Sciatic nerve (tissue), 2 donors: Measurements from ENCODE around the gene KLRF2. TPM values are rescaled to one million over a fixed set of nuclear protein-coding genes. Genes with fewer than 3 reads are reported as not detected.

ENCODE experiments used
- ATAC-seq: fragments of 200-7000 bp; cut with Tn5 transposase; one replicate; pipeline ENCODE4 v1.9.1; 2020; ENCODE audit warnings: mild to moderate bottlenecking, moderate library complexity
- DNase-seq: peaks from one replicate; pipeline ENCODE4 v3.0.0-alpha.2; 2020; ENCODE audit warnings: low spot score
- intact Hi-C: fragments of 100-400 bp; cut with DNase I; formaldehyde crosslinking; loops from one replicate; pipeline ENCODE4 v1.14.2; 2022
- total RNA-seq: library from RNA; stranded (reverse); fragmentation: NEBNext Ultra II Directional; extraction: Animal tissue kit (Norgen Biotek cat#: 25700); gene quantifications from one replicate; pipeline ENCODE4 v1.2.1, GENCODE V29; 2021
- donor health status: DM: no; HTN: no; CAD: no.
- donor health status: DM: no; HTN: no; CAD: no.

KLRF2 gene
- total RNA-seq, 1 donor from 2014 or later = not detected

- DNase-seq (no peak), ATAC-seq (no peak)
- intact Hi-C loops = no loop called here
Observed at GRCh38 chr12:9926876-9927275, 45.6 kb downstream of the KLRF2 start.

- ATAC-seq = no peak
- no peak for DNase-seq
- intact Hi-C loops = no loop called here
Observed at GRCh38 chr12:9928607-9929006, 47.3 kb downstream of the KLRF2 start.

GRCh38 chr12:9931245-9931644, 50.0 kb downstream of the KLRF2 start:
- intact Hi-C loops = no loop called here
- ATAC-seq (no peak), DNase-seq (no peak)

DNA sequence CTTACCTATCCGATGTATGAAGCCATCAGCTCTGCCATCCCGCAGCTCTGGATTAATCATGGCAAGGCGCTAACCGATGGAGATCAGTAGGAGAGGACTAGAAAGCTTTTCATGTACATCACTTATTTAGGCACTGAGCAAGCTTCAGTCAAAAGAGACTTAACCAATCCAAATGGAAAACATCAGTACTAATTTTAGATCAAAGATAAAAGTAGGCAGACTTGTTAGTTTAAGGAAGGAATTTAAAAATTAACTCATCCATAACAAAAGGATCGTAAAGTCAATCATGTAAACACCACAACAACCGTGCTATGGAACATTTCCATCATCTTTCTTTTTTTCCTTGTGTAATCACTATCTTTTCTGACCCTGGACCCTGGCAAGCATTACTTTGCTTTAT, 51.0 kb downstream of the KLRF2 start, which contains the start of gene CLEC2A:
TSS of gene CLEC2A (minus strand) at position 101 of the 400 bp plus-strand sequence. CDS start at position 60, 41 bp downstream.
- intact Hi-C loops = no loop called here
- no peak for ATAC-seq
- DNase-seq = no peak

- DNase-seq (no peak), ATAC-seq (no peak)
- intact Hi-C loops = no loop called here
Observed at GRCh38 chr12:9933958-9934357, 52.7 kb downstream of the KLRF2 start.

GRCh38 chr12:9935026-9935425, 53.7 kb downstream of the KLRF2 start:
- ATAC-seq (no peak), DNase-seq (no peak)
- intact Hi-C loops = no loop called here

GRCh38 chr12:9936591-9936990, 55.3 kb downstream of the KLRF2 start:
- DNase-seq (no peak), ATAC-seq (no peak)
- intact Hi-C loops = no loop called here

DNA sequence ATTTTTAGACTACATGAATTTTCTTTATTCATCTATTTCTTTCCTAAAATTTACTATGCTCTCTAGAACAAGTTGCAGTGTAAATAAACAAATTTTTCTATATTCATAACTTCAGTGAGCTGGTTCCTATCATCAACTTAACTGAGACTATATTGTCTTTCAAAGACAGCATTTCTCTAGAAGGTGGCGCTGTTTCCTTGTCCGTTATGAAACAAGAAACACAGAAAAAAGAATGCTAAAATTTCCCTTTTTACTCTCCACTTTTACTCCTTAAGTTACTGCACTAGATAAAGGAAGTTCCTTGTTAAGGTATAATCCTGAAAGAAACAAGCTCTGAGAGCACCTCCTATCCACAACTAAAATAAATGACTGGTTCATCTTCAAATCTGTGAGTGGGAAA, 59.1 kb downstream of the KLRF2 start:
- intact Hi-C loops = no loop called here
- no peak for ATAC-seq
- no peak for DNase-seq

DNA sequence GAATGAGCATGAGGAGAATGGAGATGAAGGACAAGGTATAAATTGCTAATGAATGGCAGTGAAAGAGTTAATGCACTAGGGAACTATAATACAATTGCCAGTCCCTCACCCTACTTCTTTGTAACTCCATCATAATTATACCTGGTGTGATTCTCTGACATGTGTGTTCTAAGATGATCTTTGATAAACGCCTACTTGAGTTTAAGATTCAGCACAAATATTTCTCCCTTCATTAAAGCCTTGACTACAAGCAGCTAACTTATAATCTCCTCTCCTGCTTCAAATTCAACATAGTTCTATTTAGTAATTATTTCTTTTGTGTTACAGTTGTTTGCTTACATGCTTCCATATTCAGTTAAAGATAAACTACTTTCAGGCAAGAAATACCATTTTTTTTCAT, 60.5 kb downstream of the KLRF2 start:
- DNase-seq (no peak), ATAC-seq (no peak)
- intact Hi-C loops = no loop called here

- DNase-seq = no peak
- ATAC-seq = no peak
- intact Hi-C loops = no loop called here
Observed at GRCh38 chr12:9943240-9943639, 62.0 kb downstream of the KLRF2 start.

- intact Hi-C loops = no loop called here
Observed at GRCh38 chr12:9944391-9944790, 63.1 kb downstream of the KLRF2 start.

More at GRCh38 chr12:9944391-9944790, 63.1 kb downstream of the KLRF2 start:
- DNase-seq (no peak), ATAC-seq (no peak)

Other genes starting within 250 kb of the KLRF2 start
- gene CLEC2D, start 211.8 kb upstream of the KLRF2 start, total RNA-seq = 38.8 TPM
- gene CLECL1, start 148.4 kb upstream of the KLRF2 start, total RNA-seq = 1.1 TPM
- 10.9 TPM for gene CD69, start 120.6 kb upstream of the KLRF2 start, total RNA-seq
- 1.8 TPM for gene KLRF1, start 54.0 kb upstream of the KLRF2 start, total RNA-seq
- gene CLEC2B, start 12.1 kb upstream of the KLRF2 start, total RNA-seq = 32.6 TPM
- gene CLEC2A, start 50.9 kb downstream of the KLRF2 start, total RNA-seq = not detected
- gene CLEC12A, start 89.9 kb downstream of the KLRF2 start, total RNA-seq = 2.0 TPM
- not detected for gene CLEC1B, start 117.6 kb downstream of the KLRF2 start, total RNA-seq
- not detected for gene CLEC12B, start 129.1 kb downstream of the KLRF2 start, total RNA-seq
- 2.3 TPM for gene CLEC9A, start 149.2 kb downstream of the KLRF2 start, total RNA-seq
- 13.7 TPM for gene CLEC1A, start 217.5 kb downstream of the KLRF2 start, total RNA-seq
- 32.4 TPM for gene CLEC7A, start 248.7 kb downstream of the KLRF2 start, total RNA-seq